GM18502 (cell line): ENCODE results near the gene ORC6.

Source experiments
- ATAC-seq: cut with Tn5 transposase; IDR thresholded peaks from one replicate; pipeline ENCODE4 v1.9.1; 2021; ENCODE audit warnings: mild to moderate bottlenecking; ENCODE audit not compliant: unreplicated experiment, poor library complexity

The ORC6 gene

GRCh38 chr16:46730126-46730525 is 40.7 kb downstream of the ORC6 start:
- no peak for ATAC-seq

GRCh38 chr16:46730801-46731690 is 41.6 kb downstream of the ORC6 start:
- no peak for ATAC-seq

- ATAC-seq = no peak
Measured at GRCh38 chr16:46731691-46732555, 42.5 kb downstream of the ORC6 start.

GRCh38 chr16:46732561-46732960 is 43.1 kb downstream of the ORC6 start:
- no peak for ATAC-seq

GRCh38 chr16:46733319-46733830 is 43.9 kb downstream of the ORC6 start:
- no peak for ATAC-seq

GRCh38 chr16:46736695-46737094 is 47.2 kb downstream of the ORC6 start:
- no peak for ATAC-seq

GRCh38 chr16:46737621-46738214 is 48.3 kb downstream of the ORC6 start:
- ATAC-seq = no peak

- ATAC-seq = no peak
Measured at GRCh38 chr16:46739934-46740333, 50.5 kb downstream of the ORC6 start.

- ATAC-seq = peak; percentile 77
Measured at GRCh38 chr16:46743232-46743719, 53.8 kb downstream of the ORC6 start.

- no peak for ATAC-seq
Measured at GRCh38 chr16:46745617-46746016, 56.2 kb downstream of the ORC6 start.

GRCh38 chr16:46746821-46747776 is 57.6 kb downstream of the ORC6 start:
- ATAC-seq = no peak
